ENCODE data around the gene SH3RF3. TPM values are rescaled to one million over a fixed set of nuclear protein-coding genes. Genes with fewer than 3 reads are reported as not detected.

SH3RF3 gene
- total RNA-seq, 2 donors from 2014 or later: 8.0 to 8.8 TPM

GRCh38 chr2:109396202-109397180, 267.5 kb downstream of the SH3RF3 start:
- H3K4me3 ChIP-seq: no peak overlapping the region
- TF ChIP-seq, protein P1, sequence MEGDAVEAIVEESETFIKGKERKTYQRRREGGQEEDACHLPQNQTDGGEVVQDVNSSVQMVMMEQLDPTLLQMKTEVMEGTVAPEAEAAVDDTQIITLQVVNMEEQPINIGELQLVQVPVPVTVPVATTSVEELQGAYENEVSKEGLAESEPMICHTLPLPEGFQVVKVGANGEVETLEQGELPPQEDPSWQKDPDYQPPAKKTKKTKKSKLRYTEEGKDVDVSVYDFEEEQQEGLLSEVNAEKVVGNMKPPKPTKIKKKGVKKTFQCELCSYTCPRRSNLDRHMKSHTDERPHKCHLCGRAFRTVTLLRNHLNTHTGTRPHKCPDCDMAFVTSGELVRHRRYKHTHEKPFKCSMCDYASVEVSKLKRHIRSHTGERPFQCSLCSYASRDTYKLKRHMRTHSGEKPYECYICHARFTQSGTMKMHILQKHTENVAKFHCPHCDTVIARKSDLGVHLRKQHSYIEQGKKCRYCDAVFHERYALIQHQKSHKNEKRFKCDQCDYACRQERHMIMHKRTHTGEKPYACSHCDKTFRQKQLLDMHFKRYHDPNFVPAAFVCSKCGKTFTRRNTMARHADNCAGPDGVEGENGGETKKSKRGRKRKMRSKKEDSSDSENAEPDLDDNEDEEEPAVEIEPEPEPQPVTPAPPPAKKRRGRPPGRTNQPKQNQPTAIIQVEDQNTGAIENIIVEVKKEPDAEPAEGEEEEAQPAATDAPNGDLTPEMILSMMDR (IDR thresholded peaks at IDR 0.05): no peak
- no peak for DNase-seq (ENCODE audit: low spot score)
- peaks cover 0 to 8% of the 10 kb centered on the region in 2 donors for H3K4me1 ChIP-seq
- no peaks in the 10 kb centered on the region for H3K36me3 ChIP-seq
- H3K9me3 ChIP-seq: no peaks in the 10 kb centered on the region
- no peaks in the 10 kb centered on the region for H3K27me3 ChIP-seq
- H3K27ac ChIP-seq: no peak overlapping the region

- TF ChIP-seq, protein P1 (IDR thresholded peaks at IDR 0.05): no peak
- H3K36me3 ChIP-seq: no peaks in the 10 kb centered on the region
- no peak for DNase-seq (ENCODE audit: low spot score)
- H3K27ac ChIP-seq: no peak overlapping the region
- no peaks in the 10 kb centered on the region for H3K9me3 ChIP-seq
- H3K27me3 ChIP-seq: no peaks in the 10 kb centered on the region
- H3K4me1 ChIP-seq: peaks cover 0 to 8% of the 10 kb centered on the region in 2 donors
- no peak overlapping the region for H3K4me3 ChIP-seq
Measured at GRCh38 chr2:109397893-109398292, 268.9 kb downstream of the SH3RF3 start.

DNA sequence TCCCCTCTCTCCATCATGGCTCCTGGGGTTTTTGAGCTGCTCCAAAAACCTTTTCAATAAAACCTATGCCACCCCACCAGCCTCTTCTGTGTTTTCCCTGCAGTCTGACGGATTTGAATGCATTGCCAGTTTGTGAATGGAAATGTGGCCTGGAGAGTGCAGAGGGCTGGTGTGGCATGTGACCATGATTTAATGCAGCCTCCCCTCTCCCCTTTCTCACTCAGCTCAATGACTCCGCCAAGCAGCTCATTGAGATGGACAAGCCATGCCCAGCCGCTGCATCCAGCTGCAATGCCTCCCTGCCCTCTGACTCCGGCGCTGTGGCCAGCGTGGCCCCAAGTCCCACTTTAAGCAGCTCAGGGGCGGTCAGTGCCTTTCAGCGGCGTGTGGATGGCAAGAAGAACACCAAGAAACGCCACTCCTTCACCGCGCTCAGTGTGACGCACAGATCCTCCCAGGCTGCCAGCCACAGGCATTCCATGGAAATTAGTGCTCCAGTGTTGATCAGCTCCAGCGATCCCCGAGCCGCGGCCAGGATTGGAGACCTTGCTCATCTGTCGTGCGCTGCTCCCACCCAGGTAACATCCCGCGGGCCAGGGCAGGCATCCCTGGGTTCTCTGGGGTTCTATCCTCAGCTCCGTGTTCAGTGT, 269.5 kb downstream of the SH3RF3 start:
- no peak for DNase-seq (ENCODE audit: low spot score)
- peaks cover 0 to 8% of the 10 kb centered on the region in 2 donors for H3K4me1 ChIP-seq
- H3K36me3 ChIP-seq: no peaks in the 10 kb centered on the region
- no peak overlapping the region for H3K27ac ChIP-seq
- H3K4me3 ChIP-seq: no peak overlapping the region
- TF ChIP-seq, protein P1 (IDR thresholded peaks at IDR 0.05): no peak
- H3K27me3 ChIP-seq: no peaks in the 10 kb centered on the region
- H3K9me3 ChIP-seq: no peaks in the 10 kb centered on the region

DNA sequence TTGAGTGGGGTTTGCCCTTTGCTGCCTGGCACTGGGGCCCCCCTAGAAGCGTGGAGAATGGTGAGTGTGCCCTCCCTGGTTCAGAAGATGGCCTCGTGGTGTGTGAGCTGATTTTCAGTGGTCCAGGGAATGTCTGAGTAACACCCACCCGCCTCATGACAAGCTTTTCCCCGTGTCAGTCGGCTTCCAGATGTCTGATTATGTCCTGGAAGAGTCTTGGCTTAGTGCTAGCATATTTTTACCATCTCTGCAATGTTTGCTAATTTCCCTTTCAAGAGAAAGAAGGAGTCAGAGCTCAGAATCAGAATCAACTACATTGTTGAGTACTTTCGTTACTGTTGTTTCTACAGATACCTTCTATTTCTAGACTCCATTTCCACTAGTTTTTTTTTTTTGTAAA, 270.1 kb downstream of the SH3RF3 start:
- TF ChIP-seq, protein P1 (IDR thresholded peaks at IDR 0.05): no peak

DNA sequence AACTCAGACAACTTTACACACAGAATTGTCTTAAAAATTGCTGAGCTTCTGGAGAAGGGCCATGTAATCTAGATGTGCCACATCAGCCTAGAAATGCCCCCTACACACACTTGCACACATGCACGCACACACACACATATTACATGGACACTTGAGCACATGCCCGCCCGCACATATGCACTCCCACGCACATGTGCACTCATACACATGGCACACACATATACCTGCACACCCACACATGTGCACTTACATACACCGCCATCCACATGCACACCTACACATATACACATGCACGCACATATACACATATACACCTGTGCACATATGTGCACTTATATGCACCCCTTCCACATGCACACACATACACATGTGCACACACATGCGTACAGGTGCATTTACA, 271.1 kb downstream of the SH3RF3 start:
- no peak for DNase-seq (ENCODE audit: low spot score)
- TF ChIP-seq, protein P1 (IDR thresholded peaks at IDR 0.05): no peak
- no peaks in the 10 kb centered on the region for H3K27me3 ChIP-seq
- H3K36me3 ChIP-seq: no peaks in the 10 kb centered on the region
- H3K4me3 ChIP-seq: no peak overlapping the region
- H3K27ac ChIP-seq: no peak overlapping the region
- H3K4me1 ChIP-seq: peaks cover 0 to 8% of the 10 kb centered on the region in 2 donors
- H3K9me3 ChIP-seq: no peaks in the 10 kb centered on the region

More for the DNA sequence above, 270.1 kb downstream of the SH3RF3 start:
- H3K36me3 ChIP-seq: no peaks in the 10 kb centered on the region
- H3K9me3 ChIP-seq: no peaks in the 10 kb centered on the region
- no peak for DNase-seq (ENCODE audit: low spot score)
- peaks cover 0 to 8% of the 10 kb centered on the region in 2 donors for H3K4me1 ChIP-seq
- no peak overlapping the region for H3K27ac ChIP-seq
- no peaks in the 10 kb centered on the region for H3K27me3 ChIP-seq
- no peak overlapping the region for H3K4me3 ChIP-seq
